ENCODE measurements around the gene SLC29A1. TPM values are rescaled to one million over a fixed set of nuclear protein-coding genes. Genes with fewer than 3 reads are reported as not detected.
"Not testable (repeated sequence)": the region's sequence is repeated elsewhere in the genome, so short reads cannot be mapped to it uniquely, and the experiment has no call there.

Gene SLC29A1
- total RNA-seq, 1 experiment from 2014 or later = 33.4 TPM

GRCh38 chr6:44194326-44194725 is 29.1 kb upstream of the SLC29A1 start:
- DNase-seq (ENCODE audit: low spot score) = no peak

- DNase-seq (ENCODE audit: low spot score) = not testable (repeated sequence)
Observed at GRCh38 chr6:44196351-44196750, 27.0 kb upstream of the SLC29A1 start.

GRCh38 chr6:44198684-44199083 is 24.7 kb upstream of the SLC29A1 start:
- DNase-seq (ENCODE audit: low spot score) = no peak

- no peak for DNase-seq (ENCODE audit: low spot score)
Observed at GRCh38 chr6:44199883-44200282, 23.5 kb upstream of the SLC29A1 start.

- peak; percentile 61 for DNase-seq (ENCODE audit: low spot score)
Observed at GRCh38 chr6:44201200-44201599, 22.2 kb upstream of the SLC29A1 start.

GRCh38 chr6:44201638-44202303 is 21.6 kb upstream of the SLC29A1 start:
- no peak for DNase-seq (ENCODE audit: low spot score)

GRCh38 chr6:44202332-44202971 is 20.9 kb upstream of the SLC29A1 start:
- no peak for DNase-seq (ENCODE audit: low spot score)

GRCh38 chr6:44202972-44203750 is 20.2 kb upstream of the SLC29A1 start:
- no peak for DNase-seq (ENCODE audit: low spot score)

GRCh38 chr6:44203955-44204354 is 19.4 kb upstream of the SLC29A1 start:
- DNase-seq (ENCODE audit: low spot score) = peak; percentile 64

GRCh38 chr6:44207966-44208365 is 15.4 kb upstream of the SLC29A1 start:
- no peak for DNase-seq (ENCODE audit: low spot score)

- no peak for DNase-seq (ENCODE audit: low spot score)
Observed at GRCh38 chr6:44211284-44211683, 12.1 kb upstream of the SLC29A1 start.

GRCh38 chr6:44214307-44214706 is 9.1 kb upstream of the SLC29A1 start:
- DNase-seq (ENCODE audit: low spot score) = no peak

- no peak for DNase-seq (ENCODE audit: low spot score)
Observed at GRCh38 chr6:44216677-44217331, 6.6 kb upstream of the SLC29A1 start, which contains the start of gene MYMX. Gene MYMX (plus strand): TSS chr6:44216926. CDS start chr6:44217472, 546 bp downstream.

GRCh38 chr6:44217332-44218143 is 5.9 kb upstream of the SLC29A1 start:
- DNase-seq (ENCODE audit: low spot score) = no peak

GRCh38 chr6:44219053-44219814 is 4.2 kb upstream of the SLC29A1 start:
- DNase-seq (ENCODE audit: low spot score) = peak; percentile 57

GRCh38 chr6:44219815-44220784 is 3.3 kb upstream of the SLC29A1 start:
- DNase-seq (ENCODE audit: low spot score) = no peak

- DNase-seq (ENCODE audit: low spot score) = no peak
Observed at GRCh38 chr6:44220913-44221290, 2.5 kb upstream of the SLC29A1 start.

GRCh38 chr6:44221291-44221960 is 2.0 kb upstream of the SLC29A1 start:
- peak; percentile 91 for DNase-seq (ENCODE audit: low spot score)

- no peak for DNase-seq (ENCODE audit: low spot score)
Observed at GRCh38 chr6:44221961-44222335, 1.4 kb upstream of the SLC29A1 start.
